ENCODE results near the gene OSBPL10. TPM values are rescaled to one million over a fixed set of nuclear protein-coding genes. Genes with fewer than 3 reads are reported as not detected.
A peak's percentile ranks its signal among the peaks of the same experiment; 100 is the strongest.

The OSBPL10 gene
- total RNA-seq, 2 experiments from 2014 or later, result 65.7 to 170 TPM

- Histone ChIP-seq H3K4me3 (ENCODE audit: low read depth, low read length, poor library complexity, severe bottlenecking) (no peak overlapping the region), H3K4me2 (ENCODE audit: low read length) (peak overlapping the region; percentile 22), H3K27ac (ENCODE audit: low read depth, low read length, poor library complexity, severe bottlenecking) (no peak overlapping the region), H3K9me2 (ENCODE audit: insufficient read depth, low read length) (no peaks in the 10 kb centered on the region), H3K79me2 (ENCODE audit: insufficient read depth, low read depth, low read length) (no peaks in the 10 kb centered on the region), H4K20me1 (ENCODE audit: insufficient read depth, low read length) (no peaks in the 10 kb centered on the region), H3K9me3 (ENCODE audit: low read length) (peaks cover 6% of the 10 kb centered on the region; the same call in 1 of the 2 replicates), H3K4me1 (ENCODE audit: insufficient read depth, low read length, poor library complexity, severe bottlenecking) (peaks cover 53% of the 10 kb centered on the region), H3K36me3 (ENCODE audit: insufficient read depth, low read length) (peaks cover 23% of the 10 kb centered on the region), H2AFZ (ENCODE audit: low read length) (no peak overlapping the region)
- intact Hi-C loops (cut with micrococcal nuclease; ENCODE audit: unreplicated experiment), result no loop called here
- DNase-seq (ENCODE audit: low spot score), result no peak
- BruUV-seq (replicated peaks), result no TSS peak
- TF ChIP-seq CTCF (conservative IDR thresholded peaks at IDR 0.05; ENCODE audit: low read length) (no peak), EZH2phosphoT487 (IDR thresholded peaks at IDR 0.05; ENCODE audit: borderline replicate concordance, low read depth, low read length) (no peak)
- POLR2A ChIA-PET, result no interaction called here
- CTCF ChIA-PET (ENCODE audit: unreplicated experiment), result no interaction called here
Observed at GRCh38 chr3:32003380-32003779, 22.3 kb upstream of the OSBPL10 start.

- BruUV-seq (replicated peaks), result no TSS peak
- H4K20me1 ChIP-seq (ENCODE audit: insufficient read depth, low read length), result no peaks in the 10 kb centered on the region
- H3K9me3 ChIP-seq (ENCODE audit: low read length), result peaks cover 6% of the 10 kb centered on the region; the same call in 1 of the 2 replicates
- no peak overlapping the region for H3K4me3 ChIP-seq (ENCODE audit: low read depth, low read length, poor library complexity, severe bottlenecking)
- CTCF ChIA-PET (ENCODE audit: unreplicated experiment), result no interaction called here
- H3K36me3 ChIP-seq (ENCODE audit: insufficient read depth, low read length), result peaks cover 28% of the 10 kb centered on the region
- no peak overlapping the region for H3K27ac ChIP-seq (ENCODE audit: low read depth, low read length, poor library complexity, severe bottlenecking)
- H3K79me2 ChIP-seq (ENCODE audit: insufficient read depth, low read depth, low read length), result no peaks in the 10 kb centered on the region
- TF ChIP-seq CTCF (conservative IDR thresholded peaks at IDR 0.05; ENCODE audit: low read length) (no peak), EZH2phosphoT487 (IDR thresholded peaks at IDR 0.05; ENCODE audit: borderline replicate concordance, low read depth, low read length) (no peak)
- intact Hi-C loops (cut with micrococcal nuclease; ENCODE audit: unreplicated experiment), result no loop called here
- H2AFZ ChIP-seq (ENCODE audit: low read length), result no peak overlapping the region
- peak overlapping the region; percentile 22 for H3K4me2 ChIP-seq (ENCODE audit: low read length)
- H3K4me1 ChIP-seq (ENCODE audit: insufficient read depth, low read length, poor library complexity, severe bottlenecking), result peaks cover 53% of the 10 kb centered on the region
- POLR2A ChIA-PET, result interaction anchor here (0.5 to 1.0 kb wide), 2 partner anchors 20 to 142 kb away, joined by 3 read pairs; no protein-coding TSS in a partner anchor
- DNase-seq (ENCODE audit: low spot score), result no peak
- H3K9me2 ChIP-seq (ENCODE audit: insufficient read depth, low read length), result no peaks in the 10 kb centered on the region
Observed at GRCh38 chr3:32002561-32003368, 21.7 kb upstream of the OSBPL10 start.

- Histone ChIP-seq H4K20me1 (ENCODE audit: insufficient read depth, low read length) (no peaks in the 10 kb centered on the region), H3K27ac (ENCODE audit: low read depth, low read length, poor library complexity, severe bottlenecking) (peak overlapping the region; percentile 69), H3K4me3 (ENCODE audit: low read depth, low read length, poor library complexity, severe bottlenecking) (no peak overlapping the region), H3K4me2 (ENCODE audit: low read length) (no peak overlapping the region), H3K4me1 (ENCODE audit: insufficient read depth, low read length, poor library complexity, severe bottlenecking) (peaks cover 53% of the 10 kb centered on the region), H3K36me3 (ENCODE audit: insufficient read depth, low read length) (peaks cover 33% of the 10 kb centered on the region), H3K9me2 (ENCODE audit: insufficient read depth, low read length) (no peaks in the 10 kb centered on the region), H3K79me2 (ENCODE audit: insufficient read depth, low read depth, low read length) (no peaks in the 10 kb centered on the region), H3K9me3 (ENCODE audit: low read length) (peaks cover 10% of the 10 kb centered on the region; the same call in 1 of the 2 replicates), H2AFZ (ENCODE audit: low read length) (no peak overlapping the region)
- intact Hi-C loops (cut with micrococcal nuclease; ENCODE audit: unreplicated experiment), result no loop called here
- TF ChIP-seq EZH2phosphoT487 (IDR thresholded peaks at IDR 0.05; ENCODE audit: borderline replicate concordance, low read depth, low read length) (no peak), CTCF (conservative IDR thresholded peaks at IDR 0.05; ENCODE audit: low read length) (no peak)
- BruUV-seq (replicated peaks), result no TSS peak
- DNase-seq (ENCODE audit: low spot score), result no peak
- CTCF ChIA-PET (ENCODE audit: unreplicated experiment), result no interaction called here
- POLR2A ChIA-PET, result interaction anchor here (0.8 to 1.5 kb wide), 6 partner anchors 9 to 74 kb away, joined by 3 to 6 read pairs (median 3); no protein-coding TSS in a partner anchor
Observed at GRCh38 chr3:32000877-32001276, 19.8 kb upstream of the OSBPL10 start.
